SK-N-SH (cell line): ENCODE data around the gene NXNL1. TPM values are rescaled to one million over a fixed set of nuclear protein-coding genes. Genes with fewer than 3 reads are reported as not detected.

ENCODE experiments used
- CTCF ChIA-PET: fragments of 300-600, 350-600 bp; formaldehyde crosslinking; extraction: SDS; loops from one replicate; lab custom pipeline; 2021; lab: Yijun Ruan, JAX
- POLR2A ChIA-PET: fragments of 350-600 bp; sonication (Branson Sonifier 250); formaldehyde crosslinking; extraction: SDS; loops from one replicate; lab custom pipeline; 2020; ENCODE audit warnings: antibody characterized with exemption, inconsistent platforms; lab: Yijun Ruan, JAX
- DNase-seq: peaks from one replicate; pipeline ENCODE4 v3.0.0; 2012
- H2AFZ ChIP-seq: fragments of 200-600 bp; sonication (generic); 2 replicates; pipeline ENCODE4 v1.8.1; 2016; ENCODE audit warnings: antibody characterized with exemption, mild to moderate bottlenecking, low read depth
- H3F3A ChIP-seq: fragments of 200-600 bp; sonication (generic); replicated peaks from 2 replicates; pipeline ENCODE3; 2016; ENCODE audit warnings: antibody characterized with exemption, mild to moderate bottlenecking; ENCODE audit not compliant: insufficient read depth
- H3K27ac ChIP-seq, 2 experiments: fragments of 200-500 bp in 1 of 2; fragments of 200-600 bp in 1 of 2; sonication (Bioruptor generic) in 1 of 2; sonication (generic), shearing (Covaris generic) in 1 of 2; 2 replicates each; pipeline versions ENCODE4 v1.5.1 to v1.6.1; 2014 to 2016; ENCODE audit warnings: low read depth in 2 of 2, inconsistent platforms in 1 of 2, low read length in 1 of 2, mild to moderate bottlenecking in 1 of 2, mixed read lengths in 1 of 2
- H3K27me3 ChIP-seq: fragments of 200-600 bp; sonication (generic), shearing (Covaris generic); 2 replicates; pipeline ENCODE4 v1.6.1; 2016; ENCODE audit warnings: mixed run types; ENCODE audit not compliant: insufficient read depth
- H3K36me3 ChIP-seq, 2 experiments: fragments of 200-500 bp in 1 of 2; fragments of 200-600 bp in 1 of 2; sonication (Bioruptor generic) in 1 of 2; sonication (generic) in 1 of 2; replicated peaks in 1 of 2; 2 replicates each; pipeline versions ENCODE3 to v1.5.1; 2014 to 2016; ENCODE audit warnings: low read length in 1 of 2, mild to moderate bottlenecking in 1 of 2; ENCODE audit not compliant: insufficient read depth in 2 of 2, control insufficient read depth in 1 of 2
- H3K4me1 ChIP-seq, 2 experiments: fragments of 200-500 bp in 1 of 2; fragments of 200-600 bp in 1 of 2; sonication (Bioruptor generic) in 1 of 2; sonication (generic), shearing (Covaris generic) in 1 of 2; 2 replicates each; pipeline versions ENCODE4 v1.5.1 to v1.6.1; 2014 to 2016; ENCODE audit warnings: low read depth in 1 of 2, low read length in 1 of 2, mixed run types in 1 of 2; ENCODE audit not compliant: insufficient read depth in 2 of 2, control insufficient read depth in 1 of 2
- H3K4me2 ChIP-seq: fragments of 200-600 bp; sonication (generic), shearing (Covaris generic); 2 replicates; pipeline ENCODE4 v1.6.1; 2017; ENCODE audit warnings: mixed run types
- H3K4me3 ChIP-seq, 2 experiments: fragments of 200-500 bp in 1 of 2; fragments of 200-600 bp in 1 of 2; sonication (Bioruptor generic) in 1 of 2; sonication (generic), shearing (Covaris generic) in 1 of 2; 2 replicates each; pipeline versions ENCODE4 v1.5.1 to v1.8.1; 2014 to 2016; ENCODE audit warnings: low read depth in 2 of 2, inconsistent platforms in 1 of 2, low read length in 1 of 2, mild to moderate bottlenecking in 1 of 2, mixed read lengths in 1 of 2, moderate library complexity in 1 of 2
- H3K79me2 ChIP-seq: fragments of 200-600 bp; sonication (generic); 2 replicates; pipeline ENCODE4 v1.8.1; 2017; ENCODE audit warnings: mild to moderate bottlenecking; ENCODE audit not compliant: insufficient read depth
- H3K9ac ChIP-seq: fragments of 200-600 bp; sonication (generic); 2 replicates; pipeline ENCODE4 v1.6.1; 2017; ENCODE audit warnings: mixed run types
- H3K9me2 ChIP-seq: fragments of 200-600 bp; sonication (generic); 2 replicates; pipeline ENCODE4 v1.6.1; 2017; ENCODE audit warnings: mixed run types
- H3K9me3 ChIP-seq: fragments of 200-600 bp; sonication (generic); 2 replicates; pipeline ENCODE4 v1.6.1; 2017; ENCODE audit warnings: mixed run types, mild to moderate bottlenecking, moderate library complexity
- H4K20me1 ChIP-seq: fragments of 200-600 bp; sonication (generic); 2 replicates; pipeline ENCODE4 v1.6.1; 2017; ENCODE audit warnings: mild to moderate bottlenecking, mixed run types; ENCODE audit not compliant: insufficient read depth
- EZH2phosphoT487 ChIP-seq: fragments of 200-600 bp; sonication (generic); IDR thresholded peaks from 2 replicates; pipeline ENCODE4 v1.6.1; 2017; ENCODE audit warnings: low read depth, mixed run types, mild to moderate bottlenecking, antibody characterized with exemption, moderate library complexity, borderline replicate concordance
- FOSL2 ChIP-seq: IDR thresholded peaks from 2 replicates; pipeline ENCODE4 v1.4.0; 2012; ENCODE audit warnings: low read depth, mild to moderate bottlenecking, moderate library complexity, borderline replicate concordance
- FOXJ3 ChIP-seq: sonication (generic); formaldehyde crosslinking; IDR thresholded peaks from 2 replicates; pipeline ENCODE4 v1.5.1; 2020; ENCODE audit warnings: mild to moderate bottlenecking, missing genetic modification reagents
- MXI1 ChIP-seq: IDR thresholded peaks from 2 replicates; pipeline ENCODE4 v1.6.1; 2012; ENCODE audit warnings: mild to moderate bottlenecking, low read depth, low read length, improper control_type of control experiment
- RAD21 ChIP-seq: IDR thresholded peaks from 2 replicates; pipeline ENCODE4 v1.6.1; 2012; ENCODE audit warnings: mild to moderate bottlenecking, low read length
- RFX5 ChIP-seq: IDR thresholded peaks from 2 replicates; pipeline ENCODE4 v1.6.1; 2012; ENCODE audit warnings: mild to moderate bottlenecking, improper control_type of control experiment, low read length
- RXRA ChIP-seq: IDR thresholded peaks from 2 replicates; pipeline ENCODE4 v1.4.0; 2012; ENCODE audit warnings: low read depth, mild to moderate bottlenecking, borderline replicate concordance
- SIN3A ChIP-seq: IDR thresholded peaks from 2 replicates; pipeline ENCODE4 v1.6.1; 2012; ENCODE audit warnings: low read depth, mild to moderate bottlenecking, low read length, moderate library complexity, borderline replicate concordance
- SMC3 ChIP-seq: IDR thresholded peaks from 2 replicates; pipeline ENCODE4 v1.6.1; 2012; ENCODE audit warnings: low read depth, low read length, improper control_type of control experiment
- TCF12 ChIP-seq: IDR thresholded peaks from 2 replicates; pipeline ENCODE4 v1.4.0; 2012
- TEAD4 ChIP-seq: IDR thresholded peaks from 2 replicates; pipeline ENCODE4 v1.4.0; 2012; ENCODE audit warnings: mild to moderate bottlenecking, borderline replicate concordance; ENCODE audit not compliant: insufficient read depth
- WGBS: methylation state at CpG from one replicate; pipeline ENCODE4 v1.1.6; 2017; ENCODE audit warnings: low lambda C conversion rate; 5-methylcytosine and 5-hydroxymethylcytosine counted together
- polyA plus RNA-seq, 3 experiments: library from polyadenylated mRNA; depleted of rRNA; stranded (reverse); fragments of >200 nt; gene quantifications; 2 replicates each; pipeline ENCODE4 v1.2.3, GENCODE V29; 2012
- TF ChIP-seq, protein P1 (sequence below): fragments of 200-600 bp; sonication (generic); IDR thresholded peaks from 2 replicates; pipeline ENCODE4 v1.6.1; 2017; ENCODE audit warnings: antibody characterized with exemption, mild to moderate bottlenecking, moderate library complexity
- TF ChIP-seq, protein P2 (sequence below): IDR thresholded peaks from 2 replicates; pipeline ENCODE4 v1.4.0; 2012; ENCODE audit warnings: low read depth, borderline replicate concordance
- TF ChIP-seq, protein P3 (sequence below): IDR thresholded peaks from 2 replicates; pipeline ENCODE4 v1.4.0; 2012; ENCODE audit warnings: low read depth
- TF ChIP-seq, protein P4 (sequence below): IDR thresholded peaks from 2 replicates; pipeline ENCODE4 v1.6.1; 2012; ENCODE audit warnings: mild to moderate bottlenecking, low read depth, low read length, moderate library complexity

NXNL1 gene
- polyA plus RNA-seq, 1 of the 3 experiments (the other 2 are of a cell fraction), result not detected

DNA sequence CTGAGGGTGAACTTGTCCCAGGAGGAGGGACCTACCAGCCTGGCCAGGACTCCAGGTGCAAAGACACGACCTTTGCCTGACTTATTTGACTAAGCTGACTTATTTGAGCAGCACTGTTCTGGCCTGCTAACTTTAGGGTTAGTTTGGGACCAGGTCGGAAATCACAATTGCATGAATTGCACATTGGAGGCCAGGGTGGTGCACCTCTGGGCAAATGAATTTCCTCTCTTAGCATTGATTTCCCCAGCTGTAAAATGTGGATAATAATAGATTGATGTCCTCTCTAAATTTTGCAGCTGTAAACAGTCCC lies 53.9 kb downstream of the NXNL1 start:
- no peaks in the 10 kb centered on the region for H3K36me3 ChIP-seq
- H3K4me3 ChIP-seq, result no peak overlapping the region
- no peaks in the 10 kb centered on the region for H3K9me2 ChIP-seq
- no peak for DNase-seq
- ChIA-PET CTCF (interaction anchor here (0.6 to 1.2 kb wide), 3 partner anchors 15 to 59 kb away, joined by 3 to 5 read pairs (median 3); no protein-coding TSS in a partner anchor), POLR2A (no interaction called here)
- H3K27me3 ChIP-seq, result no peaks in the 10 kb centered on the region
- H2AFZ ChIP-seq, result no peak overlapping the region
- WGBS, result 72% methylated on average over 2 of the region's 2 CpGs
- H3K79me2 ChIP-seq, result no peaks in the 10 kb centered on the region
- H3F3A ChIP-seq, result no peaks in the 10 kb centered on the region
- TF ChIP-seq, protein P1, sequence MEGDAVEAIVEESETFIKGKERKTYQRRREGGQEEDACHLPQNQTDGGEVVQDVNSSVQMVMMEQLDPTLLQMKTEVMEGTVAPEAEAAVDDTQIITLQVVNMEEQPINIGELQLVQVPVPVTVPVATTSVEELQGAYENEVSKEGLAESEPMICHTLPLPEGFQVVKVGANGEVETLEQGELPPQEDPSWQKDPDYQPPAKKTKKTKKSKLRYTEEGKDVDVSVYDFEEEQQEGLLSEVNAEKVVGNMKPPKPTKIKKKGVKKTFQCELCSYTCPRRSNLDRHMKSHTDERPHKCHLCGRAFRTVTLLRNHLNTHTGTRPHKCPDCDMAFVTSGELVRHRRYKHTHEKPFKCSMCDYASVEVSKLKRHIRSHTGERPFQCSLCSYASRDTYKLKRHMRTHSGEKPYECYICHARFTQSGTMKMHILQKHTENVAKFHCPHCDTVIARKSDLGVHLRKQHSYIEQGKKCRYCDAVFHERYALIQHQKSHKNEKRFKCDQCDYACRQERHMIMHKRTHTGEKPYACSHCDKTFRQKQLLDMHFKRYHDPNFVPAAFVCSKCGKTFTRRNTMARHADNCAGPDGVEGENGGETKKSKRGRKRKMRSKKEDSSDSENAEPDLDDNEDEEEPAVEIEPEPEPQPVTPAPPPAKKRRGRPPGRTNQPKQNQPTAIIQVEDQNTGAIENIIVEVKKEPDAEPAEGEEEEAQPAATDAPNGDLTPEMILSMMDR, result no peak
- TF ChIP-seq SIN3A, result no peak
- TF ChIP-seq TCF12, result no peak
- no peak for TF ChIP-seq EZH2phosphoT487
- TF ChIP-seq RFX5, result no peak
- TF ChIP-seq FOXJ3 (CRISPR knock-in tag), result no peak
- TF ChIP-seq, protein P2, sequence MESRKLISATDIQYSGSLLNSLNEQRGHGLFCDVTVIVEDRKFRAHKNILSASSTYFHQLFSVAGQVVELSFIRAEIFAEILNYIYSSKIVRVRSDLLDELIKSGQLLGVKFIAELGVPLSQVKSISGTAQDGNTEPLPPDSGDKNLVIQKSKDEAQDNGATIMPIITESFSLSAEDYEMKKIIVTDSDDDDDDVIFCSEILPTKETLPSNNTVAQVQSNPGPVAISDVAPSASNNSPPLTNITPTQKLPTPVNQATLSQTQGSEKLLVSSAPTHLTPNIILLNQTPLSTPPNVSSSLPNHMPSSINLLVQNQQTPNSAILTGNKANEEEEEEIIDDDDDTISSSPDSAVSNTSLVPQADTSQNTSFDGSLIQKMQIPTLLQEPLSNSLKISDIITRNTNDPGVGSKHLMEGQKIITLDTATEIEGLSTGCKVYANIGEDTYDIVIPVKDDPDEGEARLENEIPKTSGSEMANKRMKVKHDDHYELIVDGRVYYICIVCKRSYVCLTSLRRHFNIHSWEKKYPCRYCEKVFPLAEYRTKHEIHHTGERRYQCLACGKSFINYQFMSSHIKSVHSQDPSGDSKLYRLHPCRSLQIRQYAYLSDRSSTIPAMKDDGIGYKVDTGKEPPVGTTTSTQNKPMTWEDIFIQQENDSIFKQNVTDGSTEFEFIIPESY, result no peak
- TF ChIP-seq, protein P3, sequence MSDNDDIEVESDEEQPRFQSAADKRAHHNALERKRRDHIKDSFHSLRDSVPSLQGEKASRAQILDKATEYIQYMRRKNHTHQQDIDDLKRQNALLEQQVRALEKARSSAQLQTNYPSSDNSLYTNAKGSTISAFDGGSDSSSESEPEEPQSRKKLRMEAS, result no peak
- no peaks in the 10 kb centered on the region for H3K9me3 ChIP-seq
- H3K27ac ChIP-seq, result no peak overlapping the region
- no peaks in the 10 kb centered on the region for H4K20me1 ChIP-seq
- H3K9ac ChIP-seq, result no peak overlapping the region
- no peak overlapping the region for H3K4me2 ChIP-seq
- peaks cover 0 to 23% of the 10 kb centered on the region in 2 experiments; a peak in 1 of 4 replicates for H3K4me1 ChIP-seq

DNA sequence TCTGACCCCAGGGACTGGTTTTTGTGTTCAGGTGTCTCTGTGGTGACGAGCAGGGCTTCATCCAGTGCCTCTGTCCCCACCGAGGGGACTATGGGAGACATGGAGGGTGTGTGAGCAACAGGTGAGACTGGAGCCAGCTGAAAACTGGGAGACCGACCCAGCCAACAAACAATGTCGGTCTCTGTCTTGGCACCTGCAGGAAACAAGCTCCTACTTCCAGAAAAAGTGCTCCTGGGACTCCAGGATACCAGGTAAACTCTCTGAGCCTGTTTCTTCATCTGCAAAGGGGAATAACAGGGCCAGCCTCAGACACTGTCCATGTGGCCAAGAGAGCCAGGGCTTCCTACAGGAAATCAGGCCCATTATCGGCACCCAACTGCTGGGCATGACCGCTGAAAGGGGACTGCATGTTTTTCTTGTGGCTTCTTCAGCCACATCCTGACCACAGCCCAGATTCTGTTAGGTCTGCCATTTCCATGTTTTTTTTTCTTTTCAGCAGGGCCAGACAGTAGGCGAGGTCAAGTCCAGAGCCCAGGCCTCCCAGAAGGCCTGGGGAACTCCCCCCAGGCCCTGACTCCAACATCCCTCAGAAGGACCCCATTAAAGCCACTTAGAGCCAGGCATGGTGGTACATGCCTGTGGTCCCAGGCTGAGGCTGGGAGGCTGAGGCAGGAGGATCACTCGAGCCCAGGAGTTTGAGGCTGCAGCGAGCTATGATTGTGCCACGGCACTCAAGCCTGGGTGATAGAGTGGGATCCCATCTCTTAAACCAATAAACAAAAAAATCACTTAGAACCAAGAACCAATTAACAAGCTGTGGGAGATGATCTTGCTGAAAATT lies 54.5 kb downstream of the NXNL1 start:
- no peak overlapping the region; the same call in 1 of the 2 replicates for H2AFZ ChIP-seq
- H4K20me1 ChIP-seq, result no peaks in the 10 kb centered on the region
- WGBS, result 90% methylated on average over 10 of the region's 10 CpGs
- no peaks in the 10 kb centered on the region for H3K9me3 ChIP-seq
- H3K27ac ChIP-seq, result peak overlapping the region in 1 of 2 experiments; percentile 9; a peak in 1 of 4 replicates
- no peaks in the 10 kb centered on the region for H3K36me3 ChIP-seq
- no peaks in the 10 kb centered on the region for H3K9me2 ChIP-seq
- H3F3A ChIP-seq, result no peaks in the 10 kb centered on the region
- H3K4me3 ChIP-seq, result no peak overlapping the region
- no peaks in the 10 kb centered on the region for H3K27me3 ChIP-seq
- no peak overlapping the region for H3K4me2 ChIP-seq
- CTCF ChIA-PET, result interaction anchor here (0.6 to 1.5 kb wide), 4 partner anchors 14 to 20 kb away, joined by 3 to 8 read pairs (median 4); no protein-coding TSS in a partner anchor
- no peaks in the 10 kb centered on the region for H3K79me2 ChIP-seq
- no peak overlapping the region for H3K9ac ChIP-seq
- POLR2A ChIA-PET, result no interaction called here
- peak; percentile 10 for DNase-seq
- peaks cover 0 to 23% of the 10 kb centered on the region in 2 experiments; a peak in 1 of 4 replicates for H3K4me1 ChIP-seq
- no peak for TF ChIP-seq FOXJ3 (CRISPR knock-in tag)
- no peak for TF ChIP-seq TEAD4
- no peak for TF ChIP-seq SMC3
- TF ChIP-seq RXRA, result no peak
- TF ChIP-seq MXI1, result no peak
- no peak for TF ChIP-seq RAD21
- no peak for TF ChIP-seq SIN3A
- no peak for TF ChIP-seq FOSL2
- TF ChIP-seq, protein P4, sequence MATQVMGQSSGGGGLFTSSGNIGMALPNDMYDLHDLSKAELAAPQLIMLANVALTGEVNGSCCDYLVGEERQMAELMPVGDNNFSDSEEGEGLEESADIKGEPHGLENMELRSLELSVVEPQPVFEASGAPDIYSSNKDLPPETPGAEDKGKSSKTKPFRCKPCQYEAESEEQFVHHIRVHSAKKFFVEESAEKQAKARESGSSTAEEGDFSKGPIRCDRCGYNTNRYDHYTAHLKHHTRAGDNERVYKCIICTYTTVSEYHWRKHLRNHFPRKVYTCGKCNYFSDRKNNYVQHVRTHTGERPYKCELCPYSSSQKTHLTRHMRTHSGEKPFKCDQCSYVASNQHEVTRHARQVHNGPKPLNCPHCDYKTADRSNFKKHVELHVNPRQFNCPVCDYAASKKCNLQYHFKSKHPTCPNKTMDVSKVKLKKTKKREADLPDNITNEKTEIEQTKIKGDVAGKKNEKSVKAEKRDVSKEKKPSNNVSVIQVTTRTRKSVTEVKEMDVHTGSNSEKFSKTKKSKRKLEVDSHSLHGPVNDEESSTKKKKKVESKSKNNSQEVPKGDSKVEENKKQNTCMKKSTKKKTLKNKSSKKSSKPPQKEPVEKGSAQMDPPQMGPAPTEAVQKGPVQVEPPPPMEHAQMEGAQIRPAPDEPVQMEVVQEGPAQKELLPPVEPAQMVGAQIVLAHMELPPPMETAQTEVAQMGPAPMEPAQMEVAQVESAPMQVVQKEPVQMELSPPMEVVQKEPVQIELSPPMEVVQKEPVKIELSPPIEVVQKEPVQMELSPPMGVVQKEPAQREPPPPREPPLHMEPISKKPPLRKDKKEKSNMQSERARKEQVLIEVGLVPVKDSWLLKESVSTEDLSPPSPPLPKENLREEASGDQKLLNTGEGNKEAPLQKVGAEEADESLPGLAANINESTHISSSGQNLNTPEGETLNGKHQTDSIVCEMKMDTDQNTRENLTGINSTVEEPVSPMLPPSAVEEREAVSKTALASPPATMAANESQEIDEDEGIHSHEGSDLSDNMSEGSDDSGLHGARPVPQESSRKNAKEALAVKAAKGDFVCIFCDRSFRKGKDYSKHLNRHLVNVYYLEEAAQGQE, result no peak
